ENCODE measurements around the gene BET1L.

BET1L gene

GRCh38 chr11:209275-210121 lies 2.3 kb upstream of the BET1L start:
- no peak for DNase-seq

- DNase-seq, result no peak
Measured at GRCh38 chr11:208917-209260, 1.7 kb upstream of the BET1L start.

DNA sequence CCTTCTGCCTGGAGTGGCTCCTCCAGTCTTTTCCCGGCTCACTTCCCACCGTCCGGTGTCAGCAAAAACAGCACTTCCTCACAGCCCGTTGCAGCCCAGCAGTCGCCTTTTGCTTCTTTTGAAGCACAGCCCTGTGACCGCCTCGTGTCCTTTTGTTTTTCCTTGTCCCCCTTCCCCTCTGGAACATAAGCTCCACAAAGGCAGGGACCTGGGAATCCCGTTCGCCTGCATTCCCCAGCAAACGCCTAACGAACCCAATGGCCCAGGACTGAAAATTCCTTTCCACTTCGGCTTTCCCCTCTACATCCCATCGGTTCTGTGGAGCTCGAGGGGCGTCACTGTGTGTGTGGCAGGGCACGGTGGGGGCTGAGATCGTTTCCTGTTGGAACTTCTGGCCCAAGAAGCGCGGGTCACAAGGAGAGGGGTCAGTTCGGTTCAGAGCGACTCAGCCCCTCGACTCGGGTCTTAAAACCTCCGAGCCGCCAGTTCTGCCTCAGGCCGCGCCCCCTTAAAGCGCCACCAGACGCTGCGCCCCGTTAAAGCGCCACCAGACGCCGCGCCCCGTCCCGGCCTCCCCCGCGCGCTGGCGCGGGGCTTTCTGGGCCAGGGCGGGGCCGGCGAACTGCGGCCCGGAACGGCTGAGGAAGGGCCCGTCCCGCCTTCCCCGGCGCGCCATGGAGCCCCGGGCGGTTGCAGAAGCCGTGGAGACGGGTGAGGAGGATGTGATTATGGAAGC lies 1.1 kb upstream of the BET1L start:
- peak; percentile 80 for DNase-seq

DNA sequence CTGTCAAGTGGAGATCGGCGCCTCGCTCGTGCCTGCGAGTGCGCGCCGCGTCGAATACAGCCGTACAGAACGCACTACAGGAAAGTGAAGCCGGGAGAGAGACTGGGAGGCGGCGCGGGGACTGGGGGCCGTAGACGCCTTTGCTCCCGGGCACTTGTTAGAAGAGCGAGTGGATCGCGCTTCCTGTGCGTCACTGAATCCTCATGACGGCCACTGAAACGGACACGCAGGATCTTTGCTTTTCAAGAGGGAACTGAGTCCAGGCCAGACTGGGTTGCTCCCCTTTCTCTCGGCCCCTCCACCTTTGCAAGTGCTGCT lies 623 bp upstream of the BET1L start:
- peak; percentile 53 for DNase-seq

GRCh38 chr11:206526-207207 lies 532 bp downstream of the BET1L start:
- DNase-seq, result peak; percentile 17

GRCh38 chr11:206002-206384 lies 1.2 kb downstream of the BET1L start:
- DNase-seq, result no peak

- no peak for DNase-seq
Measured at GRCh38 chr11:205221-206001, 1.8 kb downstream of the BET1L start.

- DNase-seq, result no peak
Measured at GRCh38 chr11:204587-205109, 2.6 kb downstream of the BET1L start.

GRCh38 chr11:203945-204586 lies 3.1 kb downstream of the BET1L start:
- no peak for DNase-seq

GRCh38 chr11:203056-203944 lies 3.9 kb downstream of the BET1L start:
- DNase-seq, result no peak

GRCh38 chr11:202490-202889 lies 4.7 kb downstream of the BET1L start:
- DNase-seq, result no peak

GRCh38 chr11:201966-202365 lies 5.2 kb downstream of the BET1L start:
- DNase-seq, result no peak

- no peak for DNase-seq
Measured at GRCh38 chr11:200224-201003, 6.8 kb downstream of the BET1L start.

DNA sequence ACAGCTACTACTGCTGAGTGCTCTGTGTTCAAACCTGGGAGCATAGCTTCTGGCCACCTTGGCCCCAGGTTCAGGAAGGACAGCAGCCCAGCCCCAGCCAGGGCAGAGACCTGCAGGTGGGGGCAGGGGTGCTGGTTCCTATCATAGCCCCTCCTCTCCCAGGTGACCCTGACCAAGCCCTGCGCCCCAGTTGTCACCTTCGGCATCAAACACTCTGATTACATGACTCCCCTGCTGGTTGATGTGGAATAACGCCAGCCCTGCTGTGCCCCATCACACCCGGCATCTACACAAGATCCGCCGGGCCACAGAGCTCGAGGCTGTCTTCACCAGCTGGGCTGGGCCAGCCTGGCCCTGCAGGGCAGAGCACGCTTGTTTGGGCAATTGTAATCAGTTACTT lies 7.4 kb downstream of the BET1L start:
- DNase-seq, result no peak

DNA sequence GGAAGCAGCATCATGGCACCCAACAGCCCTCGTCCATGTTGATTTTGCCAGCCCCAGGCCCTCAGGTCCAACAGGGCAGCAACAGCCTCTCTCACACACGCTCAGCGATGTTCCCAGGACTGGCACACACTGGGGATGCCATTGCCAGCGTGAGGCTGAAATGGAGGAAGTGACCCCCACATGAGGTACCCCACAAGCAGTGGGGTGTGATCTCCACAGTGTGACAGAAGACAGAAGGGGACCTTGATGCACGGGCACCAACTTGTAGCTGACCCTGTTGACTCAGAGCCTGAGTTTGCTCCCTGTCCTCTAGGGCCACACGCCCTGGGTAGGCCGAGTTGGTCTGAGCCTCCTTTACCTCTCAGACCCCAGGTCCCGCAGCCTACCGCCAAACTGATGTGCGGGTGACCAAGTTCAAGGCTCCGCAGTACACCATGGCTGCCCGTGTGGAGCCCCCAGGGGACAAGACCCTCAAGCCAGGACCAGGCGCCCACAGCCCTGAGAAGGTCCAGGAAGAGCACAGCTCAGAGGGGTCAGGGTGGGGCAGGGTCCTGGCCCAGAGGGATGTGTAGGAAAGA lies 8.1 kb downstream of the BET1L start:
- DNase-seq, result no peak

DNA sequence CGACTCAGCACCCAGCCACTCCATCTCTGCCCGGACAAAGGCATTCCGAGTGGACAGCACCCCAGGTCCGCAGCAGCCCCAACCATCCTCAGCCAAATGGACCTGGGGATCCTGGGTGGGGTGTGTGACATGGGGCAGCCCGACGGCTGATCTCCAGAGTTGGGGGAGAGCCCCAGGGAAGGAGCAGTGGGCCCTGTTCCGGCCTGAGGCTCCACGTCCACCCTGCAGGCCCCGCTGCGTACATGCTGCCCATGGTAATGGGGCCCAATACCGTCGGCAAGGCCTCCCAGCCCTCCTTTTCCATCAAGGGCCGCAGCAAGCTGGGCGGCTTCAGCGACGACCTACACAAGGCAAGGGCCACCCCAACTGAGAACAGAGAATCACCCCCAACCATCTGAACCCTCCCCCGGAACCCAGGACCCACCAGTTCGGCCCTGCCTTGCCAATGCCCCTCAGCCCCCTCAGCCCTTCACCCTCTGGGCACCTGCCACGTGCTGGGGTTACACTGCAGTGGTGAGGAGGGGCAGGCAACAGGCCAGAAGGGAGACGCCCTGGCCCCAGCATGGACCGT lies 8.9 kb downstream of the BET1L start:
- DNase-seq, result no peak

GRCh38 chr11:197741-198235 lies 9.4 kb downstream of the BET1L start:
- no peak for DNase-seq

DNA sequence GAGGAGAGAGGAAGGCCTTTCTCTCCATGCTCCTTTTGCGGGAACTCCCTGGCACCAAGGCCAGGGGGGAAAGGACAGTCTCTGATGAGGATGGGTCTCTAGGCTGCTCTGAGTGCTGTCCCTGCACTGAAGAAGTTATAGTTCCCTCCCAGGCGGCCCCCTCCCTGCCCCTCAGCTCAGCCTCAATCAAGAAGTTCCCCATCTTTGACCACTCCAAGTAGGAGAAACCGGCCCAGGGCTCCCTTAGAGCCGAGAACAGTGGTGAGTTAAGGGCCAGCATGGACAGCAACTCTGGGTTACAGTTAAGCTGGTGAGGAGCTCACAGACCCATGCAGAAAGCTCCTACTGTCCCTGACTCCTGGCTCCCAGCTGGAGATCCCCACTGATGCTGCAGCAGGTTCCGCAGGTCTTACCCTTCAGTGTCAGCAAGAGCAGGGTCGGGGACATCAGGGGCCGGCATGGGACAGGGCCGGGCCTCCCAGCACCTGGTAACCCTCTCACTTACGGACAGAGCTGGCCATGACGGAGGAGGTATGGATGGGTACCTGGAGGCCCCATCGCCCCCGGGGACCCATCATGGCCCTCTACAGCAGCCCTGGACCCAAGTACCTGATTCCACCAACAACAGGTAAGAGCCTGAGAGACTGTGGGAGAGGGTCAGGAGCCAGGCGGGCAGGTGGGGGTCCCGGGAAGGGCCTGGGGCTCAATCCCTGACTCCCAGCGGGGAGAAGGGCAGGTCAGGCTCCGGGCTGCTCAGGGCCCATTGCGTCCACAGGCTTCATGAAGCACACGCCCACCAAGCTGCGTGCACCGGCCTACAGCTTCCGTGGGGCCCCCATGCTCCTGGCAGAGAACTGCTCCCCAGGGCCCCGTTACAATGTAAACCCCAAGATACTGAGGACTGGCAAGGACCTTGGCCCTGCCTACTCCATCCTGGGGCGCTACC lies 10.1 kb downstream of the BET1L start:
- no peak for DNase-seq
